Stimulated activated CD4-positive, alpha-beta T cell treated with anti-CD3 and anti-CD28 coated beads, TNF-alpha, amount 100 ng/mL, for 4 hours (primary cell): ENCODE measurements around the gene IKZF4.
"Not testable (repeated sequence)": the region's sequence is repeated elsewhere in the genome, so short reads cannot be mapped to it uniquely, and the experiment has no call there.

Experiments used
- DNase-seq, 3 experiments: peaks; one replicate each; pipeline ENCODE4 v3.0.0-alpha.2; 2020; ENCODE audit warnings: low read depth in 3 of 3

The IKZF4 gene

GRCh38 chr12:56020423-56021184, at the start of gene IKZF4:
Gene IKZF4 (plus strand): TSS chr12:56021043. CDS start chr12:56021494, 451 bp downstream.
- DNase-seq, result no peak

GRCh38 chr12:55972042-55972441, 48.8 kb upstream of the IKZF4 start:
- no peak for DNase-seq

DNA sequence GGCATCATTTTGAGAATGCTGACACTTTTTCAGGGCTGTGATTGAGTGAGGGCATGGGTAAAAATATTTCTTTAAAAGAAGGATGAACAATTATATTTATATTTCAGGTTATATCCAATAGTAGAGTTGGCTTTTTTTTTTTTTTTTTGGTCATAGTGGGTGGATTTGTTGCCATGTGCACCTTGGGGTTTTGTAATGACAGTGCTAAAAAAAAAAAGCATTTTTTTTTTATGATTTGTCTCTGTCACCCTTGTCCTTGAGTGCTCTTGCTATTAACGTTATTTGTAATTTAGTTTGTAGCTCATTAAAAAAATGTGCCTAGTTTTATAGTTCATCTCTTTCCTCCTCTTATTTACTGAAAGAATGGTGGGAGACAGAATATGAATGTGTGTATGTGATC, 48.4 kb upstream of the IKZF4 start:
- no peak for DNase-seq

DNA sequence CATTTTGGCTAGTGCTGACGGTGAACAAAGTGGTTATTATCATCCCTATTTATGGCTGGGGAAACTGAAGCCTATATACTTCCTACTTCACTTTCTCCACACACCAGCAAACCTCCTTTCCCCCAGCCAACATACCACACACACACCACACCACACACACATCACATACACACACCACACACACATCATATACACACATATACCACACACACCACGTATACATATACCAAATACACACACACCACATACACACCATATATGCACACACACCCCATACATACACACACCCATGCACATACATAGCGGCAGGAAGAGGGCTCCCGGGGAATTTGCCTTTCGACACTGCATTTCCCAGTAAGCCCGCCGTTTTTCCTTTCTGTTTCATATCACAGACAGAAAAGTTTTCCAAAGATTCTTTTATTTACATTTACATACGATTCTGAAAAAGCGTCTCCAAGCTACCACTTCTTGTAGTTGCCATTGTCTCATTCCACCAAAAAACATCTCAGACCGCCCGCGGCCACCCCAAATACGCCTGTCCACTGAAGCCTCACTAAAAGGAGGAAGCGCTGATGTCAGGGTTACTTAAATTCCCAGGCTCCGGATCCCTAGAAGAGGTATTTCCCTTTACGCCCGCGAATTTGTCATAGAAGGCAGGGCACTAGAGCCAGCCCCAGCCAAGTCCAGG, 47.8 kb upstream of the IKZF4 start:
- no peak for DNase-seq

DNA sequence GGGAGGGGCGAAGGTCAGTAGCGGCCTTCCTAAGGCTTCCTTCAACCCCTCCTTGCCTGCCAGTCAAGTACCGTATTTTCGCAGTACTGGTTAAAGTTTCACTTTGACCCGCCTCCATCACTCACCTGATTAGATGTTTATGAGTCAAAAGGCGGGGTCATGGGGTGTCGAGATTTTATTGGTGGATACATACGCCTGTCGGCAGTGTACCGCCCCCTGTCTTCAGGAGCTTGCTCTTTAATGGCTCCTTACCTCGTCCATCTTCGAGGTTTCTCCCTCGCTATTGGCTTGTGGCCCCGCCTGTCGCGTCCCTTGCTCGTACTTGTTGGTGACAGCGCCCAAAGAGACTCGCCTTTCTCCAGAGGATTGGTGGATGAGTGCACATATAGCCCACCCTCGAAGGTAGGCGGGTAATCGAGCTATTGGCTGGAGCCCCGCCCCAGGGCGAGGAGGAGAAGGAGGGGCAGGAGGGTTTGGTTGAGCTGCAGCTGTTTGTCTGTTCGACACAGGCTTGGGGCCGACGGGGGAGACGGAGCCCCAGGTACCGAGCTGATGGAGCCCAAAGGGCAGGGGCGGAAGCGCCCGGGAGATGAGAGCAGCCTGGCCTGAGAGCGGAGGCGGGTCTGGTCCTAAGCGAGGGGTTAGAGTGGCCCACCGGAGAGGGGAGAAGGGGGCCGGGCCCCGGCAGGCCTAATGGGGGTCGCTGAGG, 47.1 kb upstream of the IKZF4 start, which contains the start of gene RAB5B:
Gene RAB5B, plus strand, starts transcription at position 480 of the 709 bp plus-strand sequence. CDS start 12,883 bp downstream, outside the sequence.
- peak; percentile 86 to 96 (median 94) for DNase-seq

DNA sequence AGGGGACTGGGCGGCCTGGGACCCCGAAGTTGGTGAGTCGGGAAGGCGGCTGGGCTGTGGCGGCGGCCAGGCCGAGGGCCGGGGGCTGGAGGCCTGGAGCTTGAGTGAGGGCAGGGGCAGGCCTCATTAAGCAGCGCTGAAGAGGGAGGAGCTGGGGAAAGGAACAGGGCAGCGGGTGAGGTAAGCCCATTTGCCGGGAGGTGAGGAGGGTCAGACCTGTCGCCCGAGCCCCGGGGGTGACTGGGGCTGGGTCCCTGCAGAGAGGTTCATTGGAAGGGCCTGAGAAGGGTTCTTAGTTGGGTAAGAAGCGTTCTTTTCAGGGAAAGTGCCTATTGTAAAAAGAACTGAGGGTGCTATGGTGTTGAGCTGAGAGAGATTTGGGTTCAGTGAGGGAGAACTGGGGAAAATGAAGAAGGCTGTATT, 46.5 kb upstream of the IKZF4 start:
- peak in 1 of 3 experiments; percentile 28 for DNase-seq

DNA sequence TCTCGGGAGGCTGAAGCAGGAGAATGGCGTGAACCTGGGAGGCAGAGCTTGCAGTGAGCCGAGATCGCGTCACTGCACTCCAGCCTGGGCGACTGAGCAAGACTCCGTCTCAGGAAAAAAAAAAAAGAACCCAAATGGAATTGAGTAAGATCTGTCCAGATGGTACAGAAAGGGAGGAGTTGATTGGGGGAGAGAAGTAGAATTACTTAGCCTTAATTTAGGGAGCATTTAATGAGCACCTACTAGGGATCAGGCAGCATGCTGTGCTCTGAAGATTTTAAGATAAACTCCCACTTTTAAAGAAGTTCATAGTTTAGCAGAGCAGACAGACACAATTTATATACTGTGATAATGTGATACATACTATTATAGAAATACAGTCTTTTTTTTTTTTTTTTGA, 42.5 kb upstream of the IKZF4 start:
- no peak for DNase-seq

GRCh38 chr12:55979069-55979468, 41.8 kb upstream of the IKZF4 start:
- no peak for DNase-seq

- not testable (repeated sequence) for DNase-seq
Observed at GRCh38 chr12:55981882-55982281, 39.0 kb upstream of the IKZF4 start.

DNA sequence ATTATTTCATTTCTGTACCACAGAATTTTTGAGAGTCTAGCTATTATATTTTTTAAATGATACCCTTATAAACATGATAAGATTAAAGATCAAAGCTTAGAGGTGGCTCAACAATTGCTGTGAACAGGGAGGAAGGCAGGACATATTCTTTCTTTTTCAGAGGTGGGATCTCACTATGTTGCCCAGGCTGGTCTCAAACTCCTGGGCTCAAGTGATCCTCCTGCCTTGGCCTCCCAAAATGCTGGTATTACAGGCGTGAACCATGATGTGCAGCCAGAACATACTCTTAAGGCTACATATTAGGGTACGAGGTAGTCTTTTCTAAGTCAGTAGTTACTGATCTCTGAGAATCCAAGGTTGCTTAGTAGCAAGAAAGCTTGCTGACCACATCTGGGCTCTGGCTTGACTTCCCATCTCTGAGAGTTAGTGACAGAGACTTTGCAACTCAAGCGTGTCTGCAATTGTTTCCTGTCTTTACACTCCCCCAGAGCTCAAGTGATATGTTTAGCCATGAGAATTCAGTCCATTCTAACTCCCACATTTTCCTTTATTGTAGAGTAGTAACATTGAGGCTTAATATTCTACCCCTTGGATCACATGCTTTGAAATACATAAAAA, 38.4 kb upstream of the IKZF4 start:
- no peak for DNase-seq

DNA sequence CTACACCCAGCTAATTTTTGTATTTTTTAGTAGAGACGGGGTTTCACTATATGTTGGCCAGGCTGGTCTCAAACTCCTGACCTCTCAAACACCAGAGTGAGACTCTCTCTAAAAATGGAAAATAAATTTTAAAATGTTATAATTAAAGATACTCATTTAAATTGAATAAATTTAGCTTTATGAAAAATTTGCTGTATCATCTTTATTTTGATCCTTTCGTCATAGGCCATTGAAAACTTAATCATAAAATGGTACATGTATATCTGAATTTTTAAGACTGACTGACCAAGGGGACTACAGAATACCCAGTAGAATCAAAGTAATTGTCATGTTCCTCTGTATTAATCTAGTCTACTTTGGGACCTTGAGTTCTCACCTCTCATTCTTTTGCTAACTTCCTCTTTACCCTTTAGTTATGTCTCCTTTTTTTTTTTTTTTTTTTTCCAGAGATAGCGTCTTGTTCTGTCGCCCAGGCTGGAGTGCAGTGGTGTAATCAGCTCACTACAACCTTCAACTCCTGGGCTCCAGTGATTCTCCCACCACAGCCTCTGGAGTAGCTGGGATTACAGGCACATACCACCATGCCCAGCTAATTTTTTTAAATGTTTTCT, 37.5 kb upstream of the IKZF4 start:
- DNase-seq, result no peak

DNA sequence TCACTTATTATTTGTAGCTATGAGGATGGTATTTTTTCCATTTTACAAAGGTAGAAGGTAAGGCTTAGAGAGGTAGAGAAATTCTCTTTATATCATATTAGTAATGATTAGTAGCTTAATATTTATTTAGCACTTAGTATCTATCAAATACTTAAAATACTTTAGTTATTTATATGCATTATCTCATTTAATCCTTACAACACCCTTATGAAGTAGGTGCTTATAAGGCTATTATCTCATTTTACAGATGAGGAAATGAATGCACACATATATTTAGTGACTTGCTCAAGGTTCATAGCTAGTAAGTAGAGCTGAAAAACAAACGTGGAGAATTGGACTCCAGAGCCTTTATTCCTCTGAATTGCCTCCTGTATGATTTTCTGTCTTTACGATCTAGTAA, 36.0 kb upstream of the IKZF4 start:
- no peak for DNase-seq

GRCh38 chr12:55985341-55985740, 35.5 kb upstream of the IKZF4 start:
- no peak for DNase-seq

GRCh38 chr12:55985976-55986375, 34.9 kb upstream of the IKZF4 start:
- DNase-seq, result not testable (repeated sequence)

GRCh38 chr12:55991110-55991509, 29.7 kb upstream of the IKZF4 start:
- DNase-seq, result no peak

DNA sequence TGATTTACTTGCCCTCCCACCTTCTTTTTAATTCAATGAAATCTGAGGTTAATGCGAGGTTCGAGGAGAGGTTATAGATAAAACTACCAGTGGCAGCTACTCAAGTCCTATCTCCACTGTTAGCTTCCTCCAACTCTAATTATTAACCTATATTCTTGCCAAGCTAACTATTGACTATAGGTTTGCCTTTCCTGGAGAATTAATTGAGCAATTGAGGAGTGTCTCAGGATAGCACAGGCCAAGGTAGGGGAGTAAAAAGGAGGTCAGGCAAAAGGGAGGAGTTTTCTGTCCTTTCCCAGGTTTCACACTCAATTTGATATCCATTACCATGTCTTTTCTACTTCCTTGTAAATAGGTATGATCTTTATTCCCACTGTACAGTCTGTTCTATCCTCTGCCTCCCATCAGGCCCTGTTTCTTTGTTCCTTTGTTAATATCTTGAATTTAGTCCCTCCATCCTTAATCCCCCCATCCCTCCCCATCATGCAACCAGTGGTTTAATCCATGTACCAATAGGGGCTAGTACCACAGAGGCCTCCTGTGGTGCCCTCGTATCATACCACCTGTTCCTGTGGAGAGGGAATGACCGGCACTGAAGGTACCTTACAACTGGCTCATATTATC, 27.5 kb upstream of the IKZF4 start:
- no peak for DNase-seq

DNA sequence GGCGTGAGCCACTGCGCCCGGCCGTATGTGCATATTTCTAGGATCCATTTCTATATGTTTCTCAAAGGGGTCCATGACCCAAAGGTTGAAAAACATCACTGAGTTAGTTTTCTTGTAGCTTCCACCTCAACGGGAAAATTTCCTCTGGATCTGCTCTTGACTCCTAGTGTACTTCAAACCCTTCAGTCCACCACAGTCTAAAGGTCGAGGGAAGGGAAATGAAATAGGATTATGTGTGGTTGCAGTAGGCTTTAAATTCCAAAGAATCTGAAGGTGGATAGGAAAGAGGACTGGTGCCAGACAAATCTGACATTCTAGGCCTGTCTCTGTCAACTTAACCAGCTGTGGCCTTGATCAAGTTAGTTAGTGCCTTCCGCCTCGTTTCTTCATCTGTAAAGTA, 25.5 kb upstream of the IKZF4 start:
- DNase-seq, result no peak

DNA sequence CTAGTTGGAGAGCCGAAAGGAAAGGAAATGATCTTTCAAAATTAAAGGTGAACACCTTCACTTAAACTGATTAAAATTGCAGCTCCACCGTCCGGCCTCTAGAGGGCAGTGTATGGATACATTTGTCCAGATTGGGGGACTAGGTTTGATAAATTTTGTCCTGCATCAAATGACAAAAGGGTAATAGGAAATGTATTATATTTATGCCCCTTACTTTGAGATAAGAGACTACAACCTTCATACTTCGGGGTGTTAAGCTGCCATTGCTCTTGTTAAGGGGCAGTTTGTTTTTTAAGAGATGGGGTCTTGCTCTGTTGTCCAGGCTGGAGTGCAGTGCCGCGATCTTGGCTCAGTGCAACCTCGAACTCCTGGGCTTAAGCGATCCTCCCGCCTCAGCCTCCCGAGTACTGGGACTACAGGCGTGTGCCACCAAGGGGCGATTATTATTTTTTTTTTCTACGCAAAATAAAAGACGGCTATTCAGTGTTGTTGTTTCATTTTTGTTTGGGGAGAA, 24.6 kb upstream of the IKZF4 start:
- peak in 2 of 3 experiments; percentile 35 to 46 for DNase-seq

- DNase-seq, result no peak
Observed at GRCh38 chr12:55996715-55997534, 23.9 kb upstream of the IKZF4 start, which contains the start of gene SUOX. Gene SUOX (plus strand): TSS chr12:55997276. CDS start chr12:56002222, 4,946 bp downstream.

GRCh38 chr12:55997535-55997859, 23.3 kb upstream of the IKZF4 start:
- DNase-seq, result no peak
